SK-N-MC (cell line): Measurements from ENCODE around the gene RPRD1B.

Source experiments
- EZH2 ChIP-seq: fragments of 200-600 bp; sonication (generic); IDR thresholded peaks from one replicate; pipeline ENCODE4 v1.6.1; 2017; ENCODE audit warnings: antibody characterized with exemption
- FOXP2 ChIP-seq: optimal IDR thresholded peaks from 2 replicates; pipeline ENCODE3; 2011; ENCODE audit warnings: mild to moderate bottlenecking, moderate library complexity; ENCODE audit not compliant: insufficient read depth; ENCODE audit errors: extremely low read length, control extremely low read depth
- POLR2AphosphoS5 ChIP-seq: IDR thresholded peaks from 2 replicates; pipeline ENCODE4 v1.6.1; 2012; ENCODE audit warnings: mild to moderate bottlenecking, low read depth, low read length, borderline replicate concordance

GRCh38 chr20:38034108-38034649 lies 633 bp downstream of the RPRD1B start:
- no peak for TF ChIP-seq POLR2AphosphoS5
- no peak for TF ChIP-seq EZH2
- no peak for TF ChIP-seq FOXP2
